KOPT-K1 (cell line): ENCODE data around the gene ATRIP.
A peak's percentile ranks its signal among the peaks of the same experiment; 100 is the strongest.
"Not testable (repeated sequence)": the region's sequence is repeated elsewhere in the genome, so short reads cannot be mapped to it uniquely, and the experiment has no call there.

Experiments
- H3K27ac ChIP-seq: fragments of 200-600 bp; sonication (generic); 2 replicates; pipeline ENCODE4 v1.5.1; 2016; ENCODE audit warnings: antibody characterized with exemption, mild to moderate bottlenecking, low read depth, low read length; ENCODE audit not compliant: poor library complexity, severe bottlenecking
- H3K36me3 ChIP-seq: fragments of 200-600 bp; sonication (generic); 2 replicates; pipeline ENCODE4 v1.5.1; 2017; ENCODE audit warnings: antibody characterized with exemption, mild to moderate bottlenecking, low read length, moderate library complexity; ENCODE audit not compliant: insufficient read depth
- H3K9me3 ChIP-seq: fragments of 200-600 bp; sonication (generic); 2 replicates; pipeline ENCODE4 v1.5.1; 2017; ENCODE audit warnings: antibody characterized with exemption, low read length, mild to moderate bottlenecking; ENCODE audit not compliant: insufficient read depth, poor library complexity, severe bottlenecking

Gene ATRIP

GRCh38 chr3:48446425-48447193, at the start of gene ATRIP:
Gene ATRIP (plus strand): TSS chr3:48446737. CDS start chr3:48446846, 109 bp downstream.
- H3K9me3 ChIP-seq, result no peaks in the 10 kb centered on the region
- peaks cover 39% of the 10 kb centered on the region for H3K36me3 ChIP-seq
- H3K27ac ChIP-seq, result peak within 1 kb of the TSS; percentile 68

DNA sequence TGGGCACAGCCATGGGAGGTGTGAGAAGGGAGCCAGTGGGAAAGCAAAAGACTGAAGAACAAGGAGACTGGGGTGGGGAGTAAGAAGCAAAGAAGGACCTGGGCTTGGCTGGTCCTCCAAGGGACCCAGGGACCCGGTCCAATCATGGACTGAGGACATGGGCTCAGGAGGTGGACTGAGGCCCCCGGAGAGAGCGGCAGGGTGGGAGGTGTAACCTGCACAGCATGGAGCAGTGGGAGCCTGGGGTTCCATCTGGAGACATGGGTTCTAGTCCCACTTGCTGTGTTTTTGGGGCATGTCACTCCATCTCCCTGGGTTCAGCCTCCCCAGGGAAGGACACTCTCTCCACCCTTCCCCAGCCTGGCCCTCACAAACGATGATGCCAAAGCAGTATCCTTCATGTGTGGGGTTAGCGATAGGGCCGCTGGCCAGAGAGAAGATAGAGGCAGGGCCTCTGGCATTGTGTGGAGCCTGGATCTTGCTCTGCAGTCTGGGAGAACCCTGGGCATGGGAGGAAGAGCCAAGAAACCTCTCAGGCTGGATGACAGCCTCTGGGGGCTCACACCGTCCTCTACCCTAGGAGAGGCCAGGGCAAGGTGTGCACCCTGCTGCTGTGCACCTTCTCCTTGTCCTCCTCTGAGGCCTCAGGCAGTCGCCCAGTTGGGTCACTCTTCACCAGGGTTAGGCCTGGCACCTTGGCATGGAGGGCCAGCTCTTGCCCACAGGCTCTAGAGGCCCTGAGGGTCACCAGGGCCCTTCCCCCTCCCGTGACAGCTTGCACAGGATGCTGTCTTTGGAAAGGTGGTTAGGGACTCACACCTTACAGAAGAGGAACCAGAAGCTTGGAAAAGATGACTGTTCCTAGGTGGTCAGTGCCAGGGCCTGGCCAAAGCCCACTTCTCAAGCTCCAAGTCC, 48.5 kb upstream of the ATRIP start:
- Histone ChIP-seq H3K27ac (no peak overlapping the region), H3K9me3 (no peaks in the 10 kb centered on the region), H3K36me3 (no peaks in the 10 kb centered on the region)

DNA sequence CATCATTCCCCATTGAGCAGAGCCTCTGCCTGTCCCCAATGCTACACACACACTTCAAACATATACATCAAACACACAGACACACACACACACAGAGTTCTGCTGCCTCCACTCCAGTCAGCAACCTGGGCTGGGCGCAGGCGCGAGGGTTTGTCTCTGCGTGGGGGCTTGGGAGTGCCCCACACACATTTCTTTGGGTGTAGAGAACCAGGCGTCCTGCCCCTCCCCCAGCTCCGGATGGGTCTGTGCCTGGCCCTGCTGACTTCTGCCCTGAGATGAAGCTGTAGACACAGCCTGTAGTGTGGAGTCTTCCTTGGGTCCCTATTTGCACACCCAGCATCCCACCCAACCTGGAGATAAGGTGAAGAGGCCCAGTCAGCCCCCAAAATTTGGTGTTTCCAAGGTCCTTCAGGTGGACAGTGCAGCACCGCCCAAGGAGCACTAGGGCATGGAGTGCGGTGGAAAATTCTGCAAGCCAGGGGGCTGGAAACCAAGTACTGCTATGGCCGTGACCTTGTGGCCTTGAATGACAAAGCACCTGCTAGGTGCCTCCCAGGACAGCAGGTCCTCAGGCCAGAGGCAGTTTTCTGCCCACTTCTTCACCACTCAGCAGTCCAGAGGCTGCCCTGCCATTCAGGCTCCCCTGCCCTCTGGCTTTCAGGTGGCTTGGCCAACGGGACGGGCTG, 47.7 kb upstream of the ATRIP start:
- Histone ChIP-seq H3K9me3 (no peaks in the 10 kb centered on the region), H3K36me3 (no peaks in the 10 kb centered on the region), H3K27ac (no peak overlapping the region)

GRCh38 chr3:48399387-48400172, 47.0 kb upstream of the ATRIP start:
- H3K36me3 ChIP-seq, result no peaks in the 10 kb centered on the region
- H3K27ac ChIP-seq, result no peak overlapping the region
- no peaks in the 10 kb centered on the region for H3K9me3 ChIP-seq

DNA sequence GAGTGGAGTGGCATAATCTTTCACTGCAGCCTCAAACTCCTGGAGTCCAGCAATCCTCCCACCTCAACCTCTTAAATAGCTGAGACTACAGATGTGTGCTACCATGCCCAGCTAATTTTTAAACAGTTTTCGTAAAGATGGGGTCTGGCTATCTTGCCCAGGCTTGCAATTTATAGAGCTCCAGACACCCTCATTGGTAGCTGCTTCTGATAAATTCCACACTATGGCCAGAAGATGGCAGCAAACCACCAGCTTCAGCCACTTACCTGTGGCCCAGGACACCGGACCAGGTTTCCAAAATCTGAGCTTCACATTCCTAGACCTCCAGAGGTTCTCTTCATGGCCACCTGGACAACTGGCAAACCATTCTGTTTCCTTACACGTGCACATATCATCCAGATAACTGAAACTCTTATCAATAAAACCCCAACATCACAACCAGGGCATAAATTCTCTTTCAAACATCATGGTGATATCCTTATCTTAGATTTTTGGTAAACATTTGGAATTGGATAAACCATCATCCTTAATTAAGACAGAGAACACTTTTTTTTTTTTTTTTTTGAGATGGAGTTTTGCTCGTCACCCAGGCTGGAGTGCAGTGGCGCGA, 45.6 kb upstream of the ATRIP start:
- Histone ChIP-seq H3K9me3 (no peaks in the 10 kb centered on the region), H3K36me3 (no peaks in the 10 kb centered on the region), H3K27ac (no peak overlapping the region)

GRCh38 chr3:48401434-48401901, 45.1 kb upstream of the ATRIP start:
- H3K27ac ChIP-seq, H3K36me3 ChIP-seq, H3K9me3 ChIP-seq: not testable (repeated sequence)

- Histone ChIP-seq H3K27ac (no peak overlapping the region), H3K36me3 (no peaks in the 10 kb centered on the region), H3K9me3 (no peaks in the 10 kb centered on the region)
Observed at GRCh38 chr3:48402281-48402732, 44.2 kb upstream of the ATRIP start.

DNA sequence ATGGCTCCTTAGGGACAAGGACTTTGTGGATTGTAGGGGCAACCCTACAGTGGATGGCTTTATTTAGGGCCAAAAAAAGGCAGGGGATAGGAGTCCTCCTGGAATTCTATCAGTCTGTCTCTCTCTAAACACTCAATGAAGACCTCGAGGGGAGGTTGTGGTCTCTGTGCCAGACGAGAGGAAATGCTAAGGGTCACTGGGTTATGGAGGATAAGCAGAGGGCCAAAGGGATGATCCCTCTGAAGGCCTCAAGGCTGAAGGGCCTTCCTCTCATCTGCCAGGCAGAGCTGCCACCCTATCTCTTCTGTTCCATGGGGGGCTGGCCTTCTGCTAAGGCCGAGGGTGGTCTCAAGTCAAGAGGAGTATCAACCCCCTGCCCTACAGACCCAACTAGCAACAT, 43.6 kb upstream of the ATRIP start:
- Histone ChIP-seq H3K9me3 (no peaks in the 10 kb centered on the region), H3K36me3 (no peaks in the 10 kb centered on the region), H3K27ac (no peak overlapping the region)

DNA sequence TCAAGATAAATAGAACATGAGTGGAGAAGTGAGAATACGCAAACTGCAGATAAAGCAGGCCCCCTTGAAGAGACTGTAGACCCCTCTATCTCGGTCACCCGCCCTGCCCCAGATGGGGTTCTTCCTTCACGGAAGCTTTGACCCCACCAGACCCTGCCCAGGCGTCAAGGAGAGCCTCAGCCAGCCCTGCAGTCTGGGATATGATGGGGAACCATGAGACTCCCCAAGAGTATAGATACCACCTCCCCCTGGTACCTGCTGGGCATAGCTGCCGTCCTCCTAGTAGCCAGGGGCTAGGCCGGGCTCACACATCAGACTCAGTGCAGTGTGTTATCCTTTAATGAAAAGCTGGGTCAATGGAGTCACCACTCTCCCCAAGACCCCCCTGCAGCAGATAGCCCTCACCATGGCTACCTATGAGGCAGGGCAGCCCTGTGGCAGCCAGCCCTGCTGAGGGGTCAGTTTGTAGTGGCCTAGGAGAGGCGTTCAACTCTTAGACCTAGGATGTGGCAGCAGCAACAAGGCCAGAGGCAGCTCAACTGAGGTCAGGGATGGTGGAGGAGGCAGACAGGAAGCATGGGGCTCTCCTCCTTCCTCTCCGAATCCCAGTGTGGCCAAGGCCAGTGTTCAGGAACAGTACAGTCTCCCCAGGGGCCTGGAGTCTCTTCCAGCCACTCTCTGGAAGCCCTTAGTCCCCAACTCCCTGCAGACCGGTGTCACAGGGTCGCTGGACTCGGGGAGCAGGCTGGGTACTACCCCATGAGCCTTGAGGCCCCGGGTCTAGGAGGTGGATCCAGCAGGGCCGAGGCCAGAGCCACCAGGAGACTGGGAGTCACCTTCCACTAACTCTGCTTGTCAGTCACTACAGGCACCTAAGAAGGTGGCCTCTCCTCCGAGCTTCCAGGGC, 42.8 kb upstream of the ATRIP start:
- no peak overlapping the region for H3K27ac ChIP-seq
- no peaks in the 10 kb centered on the region for H3K9me3 ChIP-seq
- H3K36me3 ChIP-seq, result no peaks in the 10 kb centered on the region

DNA sequence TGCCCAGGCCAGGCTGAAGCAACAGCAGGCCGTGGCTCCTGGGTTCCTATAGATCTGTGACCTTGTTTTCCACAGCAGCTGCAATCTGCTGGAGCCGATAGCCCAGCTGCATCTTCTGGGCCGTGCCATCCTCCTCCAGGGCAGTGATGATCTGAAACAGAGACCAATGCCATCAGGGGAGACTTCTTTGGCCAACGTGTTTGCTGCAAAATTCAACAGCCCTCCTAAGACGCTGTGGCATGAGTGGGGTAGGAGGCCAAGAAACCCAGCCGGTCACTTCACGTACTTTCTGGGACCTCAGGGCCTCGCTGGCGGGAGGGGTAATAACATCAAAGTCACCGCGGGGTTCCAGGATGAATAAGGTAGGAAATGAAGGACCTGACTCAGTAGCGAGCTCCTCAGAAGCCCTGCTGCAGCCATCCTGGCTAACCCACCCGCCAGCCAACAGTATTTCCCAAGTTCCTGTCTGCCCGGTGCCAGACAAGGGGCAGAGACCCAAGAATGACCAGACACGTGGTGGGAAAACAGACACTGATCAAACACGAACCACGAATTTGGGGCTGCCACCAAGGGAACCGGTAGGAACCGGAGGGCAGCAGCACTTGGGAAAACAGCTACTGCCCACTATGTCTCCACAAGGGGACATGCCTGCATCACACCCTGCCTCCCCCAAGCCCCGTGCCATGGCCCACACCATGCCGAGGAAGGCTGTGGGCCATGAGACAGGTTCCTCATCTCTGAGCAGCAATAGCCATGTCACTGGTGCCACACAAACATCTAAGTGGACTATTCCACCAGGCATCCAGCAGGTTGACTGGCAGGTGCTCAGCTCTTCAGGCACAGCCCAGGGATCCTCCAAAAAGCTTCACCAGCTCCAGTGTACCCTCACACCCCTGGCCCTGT, 41.8 kb upstream of the ATRIP start:
- Histone ChIP-seq H3K9me3 (no peaks in the 10 kb centered on the region), H3K36me3 (no peaks in the 10 kb centered on the region), H3K27ac (no peak overlapping the region)

- Histone ChIP-seq H3K27ac (no peak overlapping the region), H3K36me3 (no peaks in the 10 kb centered on the region)
Observed at GRCh38 chr3:48405343-48405881, 41.1 kb upstream of the ATRIP start.

DNA sequence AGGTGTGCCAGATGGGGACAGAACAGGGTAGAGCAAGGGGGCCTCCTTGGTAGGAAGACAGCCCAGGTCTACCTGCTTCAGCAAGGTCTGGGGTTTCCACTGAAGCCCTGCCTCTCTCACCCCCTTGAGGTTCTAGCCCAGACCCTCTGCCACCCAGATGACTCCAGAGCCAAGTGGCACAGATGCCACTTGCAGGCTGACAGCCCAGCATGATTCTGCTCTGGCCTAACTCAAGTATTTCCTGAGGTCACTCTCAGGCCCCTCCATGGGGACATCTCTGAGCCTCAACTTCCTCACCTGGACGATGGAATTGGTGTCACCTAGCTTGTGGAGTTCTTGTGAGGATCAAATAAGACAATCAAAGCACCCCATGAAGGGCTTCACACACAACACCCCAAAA, 40.6 kb upstream of the ATRIP start:
- Histone ChIP-seq H3K9me3 (no peaks in the 10 kb centered on the region), H3K27ac (no peak overlapping the region), H3K36me3 (no peaks in the 10 kb centered on the region)

More at GRCh38 chr3:48405343-48405881, 41.1 kb upstream of the ATRIP start:
- H3K9me3 ChIP-seq, result no peaks in the 10 kb centered on the region
